ENCODE data around the gene TPRG1. TPM values are rescaled to one million over a fixed set of nuclear protein-coding genes. Genes with fewer than 3 reads are reported as not detected.

TPRG1 gene
- polyA plus RNA-seq, 1 donor (not counting 4 experiments of a cell fraction or from before 2014, with no cell fraction given) = 1.5 TPM

GRCh38 chr3:189289251-189289650 is 117.5 kb downstream of the TPRG1 start:
- Histone ChIP-seq H3K4me1 (ENCODE audit: control insufficient read depth, extremely low read depth, insufficient read depth, low read length) (peaks cover 17% of the 10 kb centered on the region), H3K9me1 (ENCODE audit: control insufficient read depth, extremely low read depth, insufficient read depth, low read length) (no peaks in the 10 kb centered on the region), H3K27me3 (ENCODE audit: control insufficient read depth, extremely low read depth, insufficient read depth, low read length) (no peaks in the 10 kb centered on the region), H3K36me3 (ENCODE audit: control insufficient read depth in 2 of 2, extremely low read depth in 1 of 2, insufficient read depth in 2 of 2, low read length in 2 of 2) (no peaks in the 10 kb centered on the region), H2AFZ (ENCODE audit: control insufficient read depth, low read length) (no peak overlapping the region), H4K20me1 (ENCODE audit: control insufficient read depth, extremely low read depth, insufficient read depth, low read length) (no peaks in the 10 kb centered on the region), H3K4me3 (ENCODE audit: control insufficient read depth in 2 of 3, extremely low read depth in 1 of 3, insufficient read depth in 2 of 3, low read depth in 1 of 3, low read length in 3 of 3) (no peak overlapping the region), H3K27ac (ENCODE audit: control insufficient read depth, insufficient read depth, low read length) (no peak overlapping the region), H3K9ac (ENCODE audit: control insufficient read depth, extremely low read depth, insufficient read depth, low read length) (no peak overlapping the region), H3K4me2 (ENCODE audit: control insufficient read depth, extremely low read depth, insufficient read depth, low read depth, low read length) (no peak overlapping the region), H3K79me2 (ENCODE audit: control insufficient read depth, insufficient read depth, low read length) (no peaks in the 10 kb centered on the region), H3K9me3 (ENCODE audit: control insufficient read depth, low read depth, low read length) (no peaks in the 10 kb centered on the region)
- dilution Hi-C loops (cut with MboI; ENCODE audit: extremely low pct_ligation_motif_present, low sequenced_read_pairs) = no loop called here
- DNase-seq (ENCODE audit: low read depth, low spot score) = no peak
- FAIRE-seq = no peak
- TF ChIP-seq CTCF (optimal IDR thresholded peaks at IDR 0.05 in 1 of 3, IDR thresholded peaks at IDR 0.05 in 1 of 3, conservative IDR thresholded peaks at IDR 0.05 in 1 of 3; ENCODE audit: extremely low read depth in 1 of 3, insufficient read depth in 2 of 3, low read length in 3 of 3) = no peak
- TF ChIP-seq EZH2 (IDR thresholded peaks at IDR 0.05; ENCODE audit: low read length) = no peak

GRCh38 chr3:189292667-189293484 is 121.1 kb downstream of the TPRG1 start:
- no peaks in the 10 kb centered on the region for H3K9me1 ChIP-seq (ENCODE audit: control insufficient read depth, extremely low read depth, insufficient read depth, low read length)
- H3K27ac ChIP-seq (ENCODE audit: control insufficient read depth, insufficient read depth, low read length) = peak overlapping the region; percentile 59
- H3K4me2 ChIP-seq (ENCODE audit: control insufficient read depth, extremely low read depth, insufficient read depth, low read depth, low read length) = peak overlapping the region; percentile 64
- H3K27me3 ChIP-seq (ENCODE audit: control insufficient read depth, extremely low read depth, insufficient read depth, low read length) = no peaks in the 10 kb centered on the region
- peaks cover 34% of the 10 kb centered on the region for H3K4me1 ChIP-seq (ENCODE audit: control insufficient read depth, extremely low read depth, insufficient read depth, low read length)
- no peaks in the 10 kb centered on the region for H3K9me3 ChIP-seq (ENCODE audit: control insufficient read depth, low read depth, low read length)
- H3K79me2 ChIP-seq (ENCODE audit: control insufficient read depth, insufficient read depth, low read length) = no peaks in the 10 kb centered on the region
- dilution Hi-C loops (cut with MboI; ENCODE audit: extremely low pct_ligation_motif_present, low sequenced_read_pairs) = no loop called here
- H3K36me3 ChIP-seq (ENCODE audit: control insufficient read depth in 2 of 2, extremely low read depth in 1 of 2, insufficient read depth in 2 of 2, low read length in 2 of 2) = no peaks in the 10 kb centered on the region
- peak overlapping the region; percentile 70 for H2AFZ ChIP-seq (ENCODE audit: control insufficient read depth, low read length)
- peak; percentile 91 for FAIRE-seq
- no peak for DNase-seq (ENCODE audit: low read depth, low spot score)
- H4K20me1 ChIP-seq (ENCODE audit: control insufficient read depth, extremely low read depth, insufficient read depth, low read length) = no peaks in the 10 kb centered on the region
- H3K9ac ChIP-seq (ENCODE audit: control insufficient read depth, extremely low read depth, insufficient read depth, low read length) = peak overlapping the region; percentile 15
- peak overlapping the region in 1 of 3 experiments; percentile 9 for H3K4me3 ChIP-seq (ENCODE audit: control insufficient read depth in 2 of 3, extremely low read depth in 1 of 3, insufficient read depth in 2 of 3, low read depth in 1 of 3, low read length in 3 of 3)
- no peak for TF ChIP-seq CTCF (optimal IDR thresholded peaks at IDR 0.05 in 1 of 3, IDR thresholded peaks at IDR 0.05 in 1 of 3, conservative IDR thresholded peaks at IDR 0.05 in 1 of 3; ENCODE audit: extremely low read depth in 1 of 3, insufficient read depth in 2 of 3, low read length in 3 of 3)
- no peak for TF ChIP-seq EZH2 (IDR thresholded peaks at IDR 0.05; ENCODE audit: low read length)
